Bronchial epithelial cell (primary cell): ENCODE measurements around the gene MSH3. TPM values are rescaled to one million over a fixed set of nuclear protein-coding genes. Genes with fewer than 3 reads are reported as not detected.

ENCODE experiments used
- DNase-seq: peaks from one replicate; pipeline ENCODE4 v3.0.0-alpha.2; 2010; ENCODE audit warnings: low read depth
- FAIRE-seq: peaks from 2 replicates; lab custom pipeline; 2011; peaks lifted over from hg19 to GRCh38; lab: Jason Lieb, UNC
- H3K27me3 ChIP-seq: 2 replicates; pipeline ENCODE4 v1.5.1; 2011; ENCODE audit warnings: low read length; ENCODE audit not compliant: control insufficient read depth, insufficient read depth
- H3K36me3 ChIP-seq: 2 replicates; pipeline ENCODE4 v1.5.1; 2011; ENCODE audit warnings: low read length; ENCODE audit not compliant: control insufficient read depth, insufficient read depth
- H3K4me3 ChIP-seq: 2 replicates; pipeline ENCODE4 v1.5.1; 2011; ENCODE audit warnings: mild to moderate bottlenecking, low read depth, low read length, control low read depth
- CTCF ChIP-seq: IDR thresholded peaks from 2 replicates; pipeline ENCODE4 v1.5.1; 2011; ENCODE audit warnings: mild to moderate bottlenecking, moderate library complexity, low read length, control low read depth, inconsistent platforms; ENCODE audit not compliant: insufficient read depth, severe bottlenecking
- total RNA-seq: library from RNA; depleted of rRNA; stranded (reverse); fragments of >200 nt; gene quantifications from 2 replicates; pipeline ENCODE4 v1.2.1, GENCODE V29; 2014

The MSH3 gene
- total RNA-seq, 1 donor from 2014 or later: 11.8 TPM

DNA sequence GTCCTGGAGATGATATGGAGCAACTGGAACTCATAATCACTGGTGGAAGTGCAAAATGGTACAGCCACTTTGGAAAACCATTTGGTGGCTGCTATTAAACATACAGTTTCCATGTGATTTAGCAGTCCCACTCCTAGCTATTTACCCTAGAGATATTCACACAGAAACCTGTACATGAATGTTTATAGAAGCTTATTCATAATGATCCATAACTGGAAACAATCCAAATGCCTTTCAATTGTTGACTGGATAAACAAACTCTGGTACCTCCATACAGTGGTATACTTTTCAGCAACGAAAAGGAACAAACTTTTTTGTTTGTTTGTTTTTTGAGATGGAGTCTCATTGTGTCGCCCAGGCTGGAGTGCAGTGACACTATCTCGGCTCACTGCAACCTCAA, 258.0 kb downstream of the MSH3 start:
- FAIRE-seq (no peak), DNase-seq (no peak)
- Histone ChIP-seq H3K36me3 (no peaks in the 10 kb centered on the region), H3K4me3 (no peak overlapping the region), H3K27me3 (no peaks in the 10 kb centered on the region)
- TF ChIP-seq CTCF: no peak

- H3K27me3 ChIP-seq: no peaks in the 10 kb centered on the region
- FAIRE-seq: no peak
- no peak overlapping the region for H3K4me3 ChIP-seq
- H3K36me3 ChIP-seq: no peaks in the 10 kb centered on the region
- peak; percentile 23 for DNase-seq
- no peak for TF ChIP-seq CTCF
These were observed 261.3 kb downstream of the MSH3 start for GRCh38 chr5:80915716-80916115.

GRCh38 chr5:80916676-80917075, 262.2 kb downstream of the MSH3 start:
- no peaks in the 10 kb centered on the region for H3K27me3 ChIP-seq

GRCh38 chr5:80917631-80918030, 263.2 kb downstream of the MSH3 start:
- Histone ChIP-seq H3K36me3 (no peaks in the 10 kb centered on the region), H3K4me3 (no peak overlapping the region), H3K27me3 (no peaks in the 10 kb centered on the region)
- TF ChIP-seq CTCF: no peak
- DNase-seq (no peak), FAIRE-seq (no peak)

More at GRCh38 chr5:80916676-80917075, 262.2 kb downstream of the MSH3 start:
- FAIRE-seq: no peak
- no peak overlapping the region for H3K4me3 ChIP-seq
- no peak for TF ChIP-seq CTCF
- no peaks in the 10 kb centered on the region for H3K36me3 ChIP-seq
- DNase-seq: no peak

GRCh38 chr5:80919678-80920196, 265.3 kb downstream of the MSH3 start:
- H3K36me3 ChIP-seq: no peaks in the 10 kb centered on the region
- no peak for TF ChIP-seq CTCF
- no peak overlapping the region for H3K4me3 ChIP-seq
- no peaks in the 10 kb centered on the region for H3K27me3 ChIP-seq
- no peak for FAIRE-seq
- DNase-seq: no peak

- no peak for FAIRE-seq
These were observed 265.9 kb downstream of the MSH3 start for GRCh38 chr5:80920333-80920732.

More at GRCh38 chr5:80920333-80920732, 265.9 kb downstream of the MSH3 start:
- no peak for TF ChIP-seq CTCF
- Histone ChIP-seq H3K4me3 (no peak overlapping the region), H3K27me3 (no peaks in the 10 kb centered on the region), H3K36me3 (no peaks in the 10 kb centered on the region)
- DNase-seq: no peak
